GM23338 (cell line): ENCODE results near the gene IRF2BPL. TPM values are rescaled to one million over a fixed set of nuclear protein-coding genes. Genes with fewer than 3 reads are reported as not detected.

Source experiments
- ATAC-seq: fragments of 200-7000 bp; cut with Tn5 transposase; 3 replicates; pipeline ENCODE4 v1.9.1; 2020
- DNase-seq: peaks from one replicate; pipeline ENCODE4 v3.0.0-alpha.2; 2015; ENCODE audit warnings: low spot score
- H2AFZ ChIP-seq: fragments of 200-600 bp; sonication (generic); 2 replicates; pipeline ENCODE4 v1.8.0; 2016; ENCODE audit warnings: antibody characterized with exemption, mild to moderate bottlenecking, moderate library complexity
- H3F3A ChIP-seq: fragments of 200-600 bp; sonication (generic); replicated peaks from 2 replicates; pipeline ENCODE4 v1.8.0; 2017; ENCODE audit warnings: antibody characterized with exemption, mixed run types, low read depth
- H3K27ac ChIP-seq: fragments of 200-600 bp; sonication (generic); 2 replicates; pipeline ENCODE4 v1.6.1; 2016; ENCODE audit warnings: low read depth
- H3K27me3 ChIP-seq: fragments of 200-600 bp; sonication (generic); 2 replicates; pipeline ENCODE4 v1.8.0; 2016; ENCODE audit warnings: mild to moderate bottlenecking, mixed run types, moderate library complexity; ENCODE audit not compliant: insufficient read depth
- H3K36me3 ChIP-seq: fragments of 200-600 bp; sonication (generic); 2 replicates; pipeline ENCODE4 v1.8.0; 2016; ENCODE audit warnings: mild to moderate bottlenecking; ENCODE audit not compliant: insufficient read depth
- H3K4me1 ChIP-seq: fragments of 200-600 bp; sonication (generic); 2 replicates; pipeline ENCODE4 v1.8.0; 2016; ENCODE audit warnings: mild to moderate bottlenecking, moderate library complexity; ENCODE audit not compliant: insufficient read depth
- H3K4me2 ChIP-seq: fragments of 200-600 bp; sonication (generic); 2 replicates; pipeline ENCODE4 v1.7.1; 2017; ENCODE audit warnings: mixed run types
- H3K4me3 ChIP-seq: fragments of 200-600 bp; sonication (generic); 2 replicates; pipeline ENCODE4 v1.6.1; 2016; ENCODE audit warnings: mixed run types
- H3K79me2 ChIP-seq: fragments of 200-600 bp; sonication (generic); replicated peaks from 2 replicates; pipeline ENCODE4 v1.8.0; 2017; ENCODE audit warnings: mild to moderate bottlenecking; ENCODE audit not compliant: insufficient read depth
- H3K9me2 ChIP-seq: fragments of 200-600 bp; sonication (generic); 2 replicates; pipeline ENCODE4 v1.8.0; 2017; ENCODE audit not compliant: insufficient read depth
- H4K20me1 ChIP-seq: fragments of 200-600 bp; sonication (generic); replicated peaks from 2 replicates; pipeline ENCODE4 v1.8.0; 2017; ENCODE audit warnings: mild to moderate bottlenecking; ENCODE audit not compliant: insufficient read depth
- H3K27ac Mint-ChIP-seq: 2 replicates; pipeline ENCODE4 v1.8.0; 2020; ENCODE audit warnings: inconsistent platforms, mild to moderate bottlenecking, moderate library complexity, mixed read lengths
- H3K27me3 Mint-ChIP-seq: 3 replicates; pipeline ENCODE4 v1.8.0; 2022; ENCODE audit warnings: low read depth, mild to moderate bottlenecking, moderate library complexity, mixed read lengths, inconsistent platforms; ENCODE audit not compliant: insufficient read depth, poor library complexity
- H3K36me3 Mint-ChIP-seq: 3 replicates; pipeline ENCODE4 v1.8.0; 2021; ENCODE audit warnings: low read depth, mild to moderate bottlenecking, inconsistent platforms, moderate library complexity, mixed read lengths
- H3K4me1 Mint-ChIP-seq: 3 replicates; pipeline ENCODE4 v1.8.0; 2020; ENCODE audit warnings: mild to moderate bottlenecking, inconsistent platforms, mixed read lengths
- H3K4me3 Mint-ChIP-seq: 3 replicates; pipeline ENCODE4 v1.8.0; 2021; ENCODE audit warnings: moderate library complexity, mild to moderate bottlenecking, inconsistent platforms, mixed read lengths
- H3K9me3 Mint-ChIP-seq: 3 replicates; pipeline ENCODE4 v1.8.0; 2020; ENCODE audit warnings: moderate library complexity, mild to moderate bottlenecking, inconsistent platforms, mixed read lengths
- CREB1 ChIP-seq: fragments of 250-450 bp; sonication (Bioruptor Pico); IDR thresholded peaks from 2 replicates; pipeline ENCODE4 v1.5.0; 2020; ENCODE audit warnings: low read depth, mild to moderate bottlenecking, moderate library complexity
- CTCF ChIP-seq, 2 experiments: fragments of 200-600 bp in 1 of 2; sonication (generic) in 1 of 2; conservative IDR thresholded peaks; 2 replicates each; pipeline versions ENCODE4 v1.5.1 to v1.6.1; 2016 to 2017; ENCODE audit warnings: antibody characterized with exemption in 2 of 2, low read depth in 2 of 2, mild to moderate bottlenecking in 2 of 2, moderate library complexity in 1 of 2
- EZH2 ChIP-seq: fragments of 200-600 bp; sonication (generic); IDR thresholded peaks from one replicate; pipeline ENCODE4 v1.8.0; 2017; ENCODE audit warnings: antibody characterized with exemption, mild to moderate bottlenecking, low read depth; ENCODE audit not compliant: unreplicated experiment
- EZH2phosphoT487 ChIP-seq: fragments of 200-600 bp; sonication (generic); IDR thresholded peaks from one replicate; pipeline ENCODE4 v1.8.1; 2018; ENCODE audit warnings: antibody characterized with exemption; ENCODE audit not compliant: unreplicated experiment
- JUNB ChIP-seq: IDR thresholded peaks from one replicate; pipeline ENCODE4 v1.6.1; 2016; ENCODE audit warnings: antibody characterized with exemption; ENCODE audit not compliant: unreplicated experiment
- NANOG ChIP-seq: IDR thresholded peaks from 2 replicates; pipeline ENCODE4 v1.6.1; 2016; ENCODE audit warnings: antibody characterized with exemption, borderline replicate concordance
- POLR2AphosphoS5 ChIP-seq: IDR thresholded peaks from 2 replicates; pipeline ENCODE4 v1.6.1; 2016; ENCODE audit warnings: antibody characterized with exemption, low read depth
- STAT1 ChIP-seq: IDR thresholded peaks from one replicate; pipeline ENCODE4 v1.6.1; 2016; ENCODE audit warnings: antibody characterized with exemption; ENCODE audit not compliant: unreplicated experiment
- ZNF114 ChIP-seq: fragments of 250-450 bp; sonication (Bioruptor Pico); IDR thresholded peaks from 2 replicates; pipeline ENCODE4 v1.5.0; 2020; ENCODE audit warnings: mild to moderate bottlenecking, moderate library complexity
- ZNF331 ChIP-seq: fragments of 250-450 bp; sonication (Bioruptor Pico); IDR thresholded peaks from 2 replicates; pipeline ENCODE4 v1.5.0; 2020; ENCODE audit warnings: low read depth, mild to moderate bottlenecking, moderate library complexity
- polyA plus RNA-seq: library from polyadenylated mRNA; unstranded; fragments of >200 nt; fragmentation: Nextera tagmentation; extraction: Ambion mirVana; gene quantifications from 2 replicates; pipeline ENCODE4 v1.2.1, GENCODE V29; 2016
- total RNA-seq: library from RNA; depleted of rRNA; stranded (reverse); fragments of >200 nt; shearing (Covaris generic); gene quantifications from 2 replicates; pipeline ENCODE4 v1.2.3, GENCODE V29; 2014
- TF ChIP-seq, protein P1 (sequence below): fragments of 250-450 bp; sonication (Bioruptor Pico); IDR thresholded peaks from 2 replicates; pipeline ENCODE4 v1.5.0; 2020; ENCODE audit warnings: mild to moderate bottlenecking, moderate library complexity
- TF ChIP-seq, protein P2 (sequence below): IDR thresholded peaks from 2 replicates; pipeline ENCODE4 v1.6.1; 2016; ENCODE audit warnings: antibody characterized with exemption
- TF ChIP-seq, protein P3 (sequence below): IDR thresholded peaks from one replicate; pipeline ENCODE4 v1.6.1; 2018; ENCODE audit warnings: antibody characterized with exemption; ENCODE audit not compliant: unreplicated experiment

Gene IRF2BPL
- total and polyA plus RNA-seq, 2 experiments from 2014 or later: 11.2 to 119 TPM

GRCh38 chr14:77004711-77005460 is 23.6 kb downstream of the IRF2BPL start:
- no peak overlapping the region for H3K4me3 Mint-ChIP-seq
- H3K27me3 ChIP-seq: no peaks in the 10 kb centered on the region
- H4K20me1 ChIP-seq: no peaks in the 10 kb centered on the region
- 0 out of 2 replicates have a peak, but pooled peaks cover 6% of the 10 kb centered on the region for H3F3A ChIP-seq
- peaks cover 48% of the 10 kb centered on the region for H3K4me1 ChIP-seq
- no peak overlapping the region for H3K4me3 ChIP-seq
- ATAC-seq (peak; percentile 16; the same call in 1 of the 3 replicates), DNase-seq (no peak)
- peaks cover 51% of the 10 kb centered on the region for H3K4me1 Mint-ChIP-seq
- TF ChIP-seq, protein P1, sequence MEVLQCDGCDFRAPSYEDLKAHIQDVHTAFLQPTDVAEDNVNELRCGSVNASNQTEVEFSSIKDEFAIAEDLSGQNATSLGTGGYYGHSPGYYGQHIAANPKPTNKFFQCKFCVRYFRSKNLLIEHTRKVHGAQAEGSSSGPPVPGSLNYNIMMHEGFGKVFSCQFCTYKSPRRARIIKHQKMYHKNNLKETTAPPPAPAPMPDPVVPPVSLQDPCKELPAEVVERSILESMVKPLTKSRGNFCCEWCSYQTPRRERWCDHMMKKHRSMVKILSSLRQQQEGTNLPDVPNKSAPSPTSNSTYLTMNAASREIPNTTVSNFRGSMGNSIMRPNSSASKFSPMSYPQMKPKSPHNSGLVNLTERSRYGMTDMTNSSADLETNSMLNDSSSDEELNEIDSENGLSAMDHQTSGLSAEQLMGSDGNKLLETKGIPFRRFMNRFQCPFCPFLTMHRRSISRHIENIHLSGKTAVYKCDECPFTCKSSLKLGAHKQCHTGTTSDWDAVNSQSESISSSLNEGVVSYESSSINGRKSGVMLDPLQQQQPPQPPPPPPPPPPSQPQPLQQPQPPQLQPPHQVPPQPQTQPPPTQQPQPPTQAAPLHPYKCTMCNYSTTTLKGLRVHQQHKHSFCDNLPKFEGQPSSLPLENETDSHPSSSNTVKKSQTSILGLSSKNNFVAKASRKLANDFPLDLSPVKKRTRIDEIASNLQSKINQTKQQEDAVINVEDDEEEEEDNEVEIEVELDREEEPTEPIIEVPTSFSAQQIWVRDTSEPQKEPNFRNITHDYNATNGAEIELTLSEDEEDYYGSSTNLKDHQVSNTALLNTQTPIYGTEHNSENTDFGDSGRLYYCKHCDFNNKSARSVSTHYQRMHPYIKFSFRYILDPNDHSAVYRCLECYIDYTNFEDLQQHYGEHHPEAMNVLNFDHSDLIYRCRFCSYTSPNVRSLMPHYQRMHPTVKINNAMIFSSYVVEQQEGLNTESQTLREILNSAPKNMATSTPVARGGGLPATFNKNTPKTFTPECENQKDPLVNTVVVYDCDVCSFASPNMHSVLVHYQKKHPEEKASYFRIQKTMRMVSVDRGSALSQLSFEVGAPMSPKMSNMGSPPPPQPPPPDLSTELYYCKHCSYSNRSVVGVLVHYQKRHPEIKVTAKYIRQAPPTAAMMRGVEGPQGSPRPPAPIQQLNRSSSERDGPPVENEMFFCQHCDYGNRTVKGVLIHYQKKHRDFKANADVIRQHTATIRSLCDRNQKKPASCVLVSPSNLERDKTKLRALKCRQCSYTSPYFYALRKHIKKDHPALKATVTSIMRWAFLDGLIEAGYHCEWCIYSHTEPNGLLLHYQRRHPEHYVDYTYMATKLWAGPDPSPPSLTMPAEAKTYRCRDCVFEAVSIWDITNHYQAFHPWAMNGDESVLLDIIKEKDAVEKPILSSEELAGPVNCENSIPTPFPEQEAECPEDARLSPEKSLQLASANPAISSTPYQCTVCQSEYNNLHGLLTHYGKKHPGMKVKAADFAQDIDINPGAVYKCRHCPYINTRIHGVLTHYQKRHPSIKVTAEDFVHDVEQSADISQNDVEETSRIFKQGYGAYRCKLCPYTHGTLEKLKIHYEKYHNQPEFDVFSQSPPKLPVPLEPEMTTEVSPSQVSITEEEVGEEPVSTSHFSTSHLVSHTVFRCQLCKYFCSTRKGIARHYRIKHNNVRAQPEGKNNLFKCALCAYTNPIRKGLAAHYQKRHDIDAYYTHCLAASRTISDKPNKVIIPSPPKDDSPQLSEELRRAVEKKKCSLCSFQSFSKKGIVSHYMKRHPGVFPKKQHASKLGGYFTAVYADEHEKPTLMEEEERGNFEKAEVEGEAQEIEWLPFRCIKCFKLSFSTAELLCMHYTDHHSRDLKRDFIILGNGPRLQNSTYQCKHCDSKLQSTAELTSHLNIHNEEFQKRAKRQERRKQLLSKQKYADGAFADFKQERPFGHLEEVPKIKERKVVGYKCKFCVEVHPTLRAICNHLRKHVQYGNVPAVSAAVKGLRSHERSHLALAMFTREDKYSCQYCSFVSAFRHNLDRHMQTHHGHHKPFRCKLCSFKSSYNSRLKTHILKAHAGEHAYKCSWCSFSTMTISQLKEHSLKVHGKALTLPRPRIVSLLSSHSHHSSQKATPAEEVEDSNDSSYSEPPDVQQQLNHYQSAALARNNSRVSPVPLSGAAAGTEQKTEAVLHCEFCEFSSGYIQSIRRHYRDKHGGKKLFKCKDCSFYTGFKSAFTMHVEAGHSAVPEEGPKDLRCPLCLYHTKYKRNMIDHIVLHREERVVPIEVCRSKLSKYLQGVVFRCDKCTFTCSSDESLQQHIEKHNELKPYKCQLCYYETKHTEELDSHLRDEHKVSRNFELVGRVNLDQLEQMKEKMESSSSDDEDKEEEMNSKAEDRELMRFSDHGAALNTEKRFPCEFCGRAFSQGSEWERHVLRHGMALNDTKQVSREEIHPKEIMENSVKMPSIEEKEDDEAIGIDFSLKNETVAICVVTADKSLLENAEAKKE (CRISPR knock-in tag): no peak
- TF ChIP-seq STAT1 (no peak), ZNF331 (CRISPR knock-in tag) (no peak), EZH2phosphoT487 (no peak), ZNF114 (CRISPR knock-in tag) (no peak), POLR2AphosphoS5 (no peak), NANOG (no peak), CTCF (conservative IDR thresholded peaks at IDR 0.05; ENCODE audit: low read depth in 2 of 2) (no peak), CREB1 (no peak), JUNB (no peak), EZH2 (no peak)
- TF ChIP-seq, protein P2, sequence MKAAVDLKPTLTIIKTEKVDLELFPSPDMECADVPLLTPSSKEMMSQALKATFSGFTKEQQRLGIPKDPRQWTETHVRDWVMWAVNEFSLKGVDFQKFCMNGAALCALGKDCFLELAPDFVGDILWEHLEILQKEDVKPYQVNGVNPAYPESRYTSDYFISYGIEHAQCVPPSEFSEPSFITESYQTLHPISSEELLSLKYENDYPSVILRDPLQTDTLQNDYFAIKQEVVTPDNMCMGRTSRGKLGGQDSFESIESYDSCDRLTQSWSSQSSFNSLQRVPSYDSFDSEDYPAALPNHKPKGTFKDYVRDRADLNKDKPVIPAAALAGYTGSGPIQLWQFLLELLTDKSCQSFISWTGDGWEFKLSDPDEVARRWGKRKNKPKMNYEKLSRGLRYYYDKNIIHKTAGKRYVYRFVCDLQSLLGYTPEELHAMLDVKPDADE: no peak
- TF ChIP-seq, protein P3, sequence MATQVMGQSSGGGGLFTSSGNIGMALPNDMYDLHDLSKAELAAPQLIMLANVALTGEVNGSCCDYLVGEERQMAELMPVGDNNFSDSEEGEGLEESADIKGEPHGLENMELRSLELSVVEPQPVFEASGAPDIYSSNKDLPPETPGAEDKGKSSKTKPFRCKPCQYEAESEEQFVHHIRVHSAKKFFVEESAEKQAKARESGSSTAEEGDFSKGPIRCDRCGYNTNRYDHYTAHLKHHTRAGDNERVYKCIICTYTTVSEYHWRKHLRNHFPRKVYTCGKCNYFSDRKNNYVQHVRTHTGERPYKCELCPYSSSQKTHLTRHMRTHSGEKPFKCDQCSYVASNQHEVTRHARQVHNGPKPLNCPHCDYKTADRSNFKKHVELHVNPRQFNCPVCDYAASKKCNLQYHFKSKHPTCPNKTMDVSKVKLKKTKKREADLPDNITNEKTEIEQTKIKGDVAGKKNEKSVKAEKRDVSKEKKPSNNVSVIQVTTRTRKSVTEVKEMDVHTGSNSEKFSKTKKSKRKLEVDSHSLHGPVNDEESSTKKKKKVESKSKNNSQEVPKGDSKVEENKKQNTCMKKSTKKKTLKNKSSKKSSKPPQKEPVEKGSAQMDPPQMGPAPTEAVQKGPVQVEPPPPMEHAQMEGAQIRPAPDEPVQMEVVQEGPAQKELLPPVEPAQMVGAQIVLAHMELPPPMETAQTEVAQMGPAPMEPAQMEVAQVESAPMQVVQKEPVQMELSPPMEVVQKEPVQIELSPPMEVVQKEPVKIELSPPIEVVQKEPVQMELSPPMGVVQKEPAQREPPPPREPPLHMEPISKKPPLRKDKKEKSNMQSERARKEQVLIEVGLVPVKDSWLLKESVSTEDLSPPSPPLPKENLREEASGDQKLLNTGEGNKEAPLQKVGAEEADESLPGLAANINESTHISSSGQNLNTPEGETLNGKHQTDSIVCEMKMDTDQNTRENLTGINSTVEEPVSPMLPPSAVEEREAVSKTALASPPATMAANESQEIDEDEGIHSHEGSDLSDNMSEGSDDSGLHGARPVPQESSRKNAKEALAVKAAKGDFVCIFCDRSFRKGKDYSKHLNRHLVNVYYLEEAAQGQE: no peak
- no peak overlapping the region; the same call in 1 of the 2 replicates for H3K27ac ChIP-seq
- no peak overlapping the region; the same call in 1 of the 2 replicates for H3K27ac Mint-ChIP-seq
- no peaks in the 10 kb centered on the region for H3K36me3 ChIP-seq
- 0 out of 2 replicates have a peak overlapping the region, but pooled peaks have one; percentile 23 for H2AFZ ChIP-seq
- H3K27me3 Mint-ChIP-seq: peaks cover 14% of the 10 kb centered on the region
- H3K9me2 ChIP-seq: no peaks in the 10 kb centered on the region
- H3K79me2 ChIP-seq: no peaks in the 10 kb centered on the region
- H3K9me3 Mint-ChIP-seq: 0 out of 3 replicates have a peak, but pooled peaks cover 4% of the 10 kb centered on the region
- no peaks in the 10 kb centered on the region; the same call in 2 of the 3 replicates for H3K36me3 Mint-ChIP-seq
- H3K4me2 ChIP-seq: 0 out of 2 replicates have a peak overlapping the region, but pooled peaks have one; percentile 48
